DND-41 (cell line): ENCODE data around the gene DPYD.

ENCODE experiments used
- ATAC-seq: fragments of 200-7000 bp; cut with Tn5 transposase; 3 replicates; pipeline ENCODE4 v1.9.1; 2021; ENCODE audit warnings: low read depth; ENCODE audit not compliant: insufficient read depth
- DNase-seq: peaks from one replicate; pipeline ENCODE4 v3.0.0-alpha.2; 2020
- H2AFZ ChIP-seq: 2 replicates; pipeline ENCODE4 v1.6.0; 2012; ENCODE audit warnings: low read depth, low read length
- H3K27ac ChIP-seq: 2 replicates; pipeline ENCODE4 v1.5.1; 2012; ENCODE audit warnings: low read length, inconsistent platforms
- H3K27me3 ChIP-seq: fragments of 200-600 bp; sonication (generic); 2 replicates; pipeline ENCODE4 v1.6.0; 2012; ENCODE audit warnings: low read length, mild to moderate bottlenecking, inconsistent platforms; ENCODE audit not compliant: insufficient read depth, poor library complexity
- H3K36me3 ChIP-seq: 2 replicates; pipeline ENCODE4 v1.5.1; 2012; ENCODE audit warnings: low read length, inconsistent platforms; ENCODE audit not compliant: insufficient read depth
- H3K4me1 ChIP-seq: 2 replicates; pipeline ENCODE4 v1.5.1; 2012; ENCODE audit warnings: mild to moderate bottlenecking, low read length; ENCODE audit not compliant: insufficient read depth
- H3K4me2 ChIP-seq: 2 replicates; pipeline ENCODE4 v1.6.0; 2012; ENCODE audit warnings: mild to moderate bottlenecking, moderate library complexity, low read length, inconsistent platforms; ENCODE audit not compliant: insufficient read depth
- H3K4me3 ChIP-seq, 2 experiments: fragments of 200-600 bp in 1 of 2; shearing (Covaris generic) in 1 of 2; 2 replicates each; pipeline ENCODE4 v1.5.1; 2012 to 2016; ENCODE audit warnings: inconsistent platforms in 2 of 2, low read length in 2 of 2, mild to moderate bottlenecking in 2 of 2, low read depth in 1 of 2, moderate library complexity in 1 of 2
- H3K79me2 ChIP-seq: 2 replicates; pipeline ENCODE4 v1.6.0; 2012; ENCODE audit warnings: low read length, inconsistent platforms; ENCODE audit not compliant: insufficient read depth
- H3K9ac ChIP-seq: 2 replicates; pipeline ENCODE4 v1.6.0; 2012; ENCODE audit warnings: low read depth, mild to moderate bottlenecking, inconsistent platforms, low read length, moderate library complexity
- H3K9me3 ChIP-seq: 2 replicates; pipeline ENCODE4 v1.5.1; 2012; ENCODE audit warnings: low read length, moderate library complexity, mild to moderate bottlenecking, inconsistent platforms; ENCODE audit not compliant: insufficient read depth, severe bottlenecking
- H4K20me1 ChIP-seq: 2 replicates; pipeline ENCODE4 v1.6.0; 2012; ENCODE audit warnings: low read length; ENCODE audit not compliant: insufficient read depth
- EZH2 ChIP-seq: IDR thresholded peaks from 3 replicates; pipeline ENCODE4 v1.6.1; 2012; ENCODE audit warnings: borderline replicate concordance, low read depth, mild to moderate bottlenecking, moderate library complexity, low read length, inconsistent platforms; ENCODE audit not compliant: severe bottlenecking
- TF ChIP-seq, protein P1 (sequence below): IDR thresholded peaks from 2 replicates; pipeline ENCODE4 v1.5.1; 2012; ENCODE audit warnings: borderline replicate concordance, low read length, moderate library complexity, mild to moderate bottlenecking; ENCODE audit not compliant: poor library complexity, severe bottlenecking; ENCODE audit errors: extremely low read depth

DPYD gene

DNA sequence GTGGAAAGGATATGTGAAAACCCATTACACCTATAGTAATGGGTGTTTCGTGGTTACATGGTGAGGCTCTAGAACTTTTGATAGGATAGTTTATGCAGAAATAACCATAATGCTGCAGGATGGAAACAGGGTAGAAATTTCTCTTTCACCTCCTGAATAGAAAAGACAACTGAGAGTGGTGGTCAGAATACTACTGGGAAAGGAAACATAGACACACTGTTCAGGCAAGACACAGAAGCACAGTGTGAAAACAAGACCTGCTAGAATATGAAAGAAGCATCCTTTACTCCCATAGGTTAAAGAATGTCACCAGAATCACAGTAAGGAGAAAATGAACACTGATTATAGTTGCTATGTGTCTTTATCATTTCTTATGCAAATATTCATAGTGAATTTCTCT lies 496.6 kb downstream of the DPYD start:
- Histone ChIP-seq H3K9me3 (no peaks in the 10 kb centered on the region), H3K9ac (no peak overlapping the region), H3K27me3 (no peaks in the 10 kb centered on the region), H3K36me3 (no peaks in the 10 kb centered on the region), H3K4me2 (no peak overlapping the region), H3K4me1 (no peaks in the 10 kb centered on the region), H2AFZ (no peak overlapping the region), H4K20me1 (no peaks in the 10 kb centered on the region), H3K79me2 (no peaks in the 10 kb centered on the region), H3K4me3 (no peak overlapping the region), H3K27ac (no peak overlapping the region)
- TF ChIP-seq, protein P1, sequence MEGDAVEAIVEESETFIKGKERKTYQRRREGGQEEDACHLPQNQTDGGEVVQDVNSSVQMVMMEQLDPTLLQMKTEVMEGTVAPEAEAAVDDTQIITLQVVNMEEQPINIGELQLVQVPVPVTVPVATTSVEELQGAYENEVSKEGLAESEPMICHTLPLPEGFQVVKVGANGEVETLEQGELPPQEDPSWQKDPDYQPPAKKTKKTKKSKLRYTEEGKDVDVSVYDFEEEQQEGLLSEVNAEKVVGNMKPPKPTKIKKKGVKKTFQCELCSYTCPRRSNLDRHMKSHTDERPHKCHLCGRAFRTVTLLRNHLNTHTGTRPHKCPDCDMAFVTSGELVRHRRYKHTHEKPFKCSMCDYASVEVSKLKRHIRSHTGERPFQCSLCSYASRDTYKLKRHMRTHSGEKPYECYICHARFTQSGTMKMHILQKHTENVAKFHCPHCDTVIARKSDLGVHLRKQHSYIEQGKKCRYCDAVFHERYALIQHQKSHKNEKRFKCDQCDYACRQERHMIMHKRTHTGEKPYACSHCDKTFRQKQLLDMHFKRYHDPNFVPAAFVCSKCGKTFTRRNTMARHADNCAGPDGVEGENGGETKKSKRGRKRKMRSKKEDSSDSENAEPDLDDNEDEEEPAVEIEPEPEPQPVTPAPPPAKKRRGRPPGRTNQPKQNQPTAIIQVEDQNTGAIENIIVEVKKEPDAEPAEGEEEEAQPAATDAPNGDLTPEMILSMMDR, result no peak
- no peak for TF ChIP-seq EZH2
- DNase-seq (no peak), ATAC-seq (no peak)

DNA sequence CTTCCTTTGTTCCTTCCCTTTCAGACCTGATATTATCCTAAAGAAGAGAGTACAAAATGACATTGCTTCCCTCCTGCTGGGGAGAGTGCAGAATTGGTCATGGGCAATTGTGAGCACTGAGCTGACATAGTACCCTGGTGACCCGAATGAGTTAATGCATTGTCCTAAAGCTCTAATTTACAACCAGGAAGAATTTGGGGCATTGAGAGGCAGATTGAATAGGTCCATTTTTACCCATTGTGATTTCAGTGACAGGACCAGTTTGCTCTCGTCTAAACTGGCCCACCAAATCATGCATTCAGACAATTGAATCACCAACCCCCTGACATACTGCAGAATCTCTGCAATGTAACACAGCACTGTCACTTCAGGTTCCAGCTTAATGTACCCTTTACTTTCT lies 497.4 kb downstream of the DPYD start:
- Histone ChIP-seq H3K9ac (no peak overlapping the region), H4K20me1 (no peaks in the 10 kb centered on the region), H3K27me3 (no peaks in the 10 kb centered on the region), H3K27ac (no peak overlapping the region), H3K79me2 (no peaks in the 10 kb centered on the region), H3K36me3 (no peaks in the 10 kb centered on the region), H2AFZ (no peak overlapping the region), H3K4me3 (no peak overlapping the region), H3K4me1 (no peaks in the 10 kb centered on the region), H3K9me3 (no peaks in the 10 kb centered on the region), H3K4me2 (no peak overlapping the region)
- no peak for TF ChIP-seq EZH2
- TF ChIP-seq, protein P1, result no peak
- DNase-seq (no peak), ATAC-seq (no peak)

DNA sequence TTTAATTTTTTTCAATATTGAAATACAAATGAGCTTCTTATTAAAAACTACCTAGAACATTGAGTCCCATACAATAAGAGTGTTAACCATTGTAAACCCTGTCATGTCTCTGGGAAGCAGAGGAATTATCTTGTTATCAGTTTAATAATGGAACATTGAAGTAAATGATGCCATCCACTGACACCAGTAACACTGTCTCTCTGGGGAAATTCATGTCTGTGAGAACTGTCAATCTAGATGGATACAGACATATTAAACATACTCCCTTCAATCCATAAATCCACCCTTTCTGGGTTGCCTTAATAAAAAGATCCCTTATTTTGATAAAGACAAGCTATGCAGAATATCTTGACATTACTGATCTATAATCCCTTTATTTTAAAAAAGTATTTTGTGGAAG lies 503.2 kb downstream of the DPYD start:
- Histone ChIP-seq H3K9ac (no peak overlapping the region), H3K36me3 (no peaks in the 10 kb centered on the region), H3K79me2 (no peaks in the 10 kb centered on the region), H3K4me2 (no peak overlapping the region), H3K27ac (no peak overlapping the region), H4K20me1 (no peaks in the 10 kb centered on the region), H3K4me3 (no peak overlapping the region), H3K27me3 (no peaks in the 10 kb centered on the region), H2AFZ (no peak overlapping the region), H3K4me1 (no peaks in the 10 kb centered on the region), H3K9me3 (no peaks in the 10 kb centered on the region)
- no peak for ATAC-seq
- no peak for TF ChIP-seq EZH2
- TF ChIP-seq, protein P1, result no peak
- no peak for DNase-seq

DNA sequence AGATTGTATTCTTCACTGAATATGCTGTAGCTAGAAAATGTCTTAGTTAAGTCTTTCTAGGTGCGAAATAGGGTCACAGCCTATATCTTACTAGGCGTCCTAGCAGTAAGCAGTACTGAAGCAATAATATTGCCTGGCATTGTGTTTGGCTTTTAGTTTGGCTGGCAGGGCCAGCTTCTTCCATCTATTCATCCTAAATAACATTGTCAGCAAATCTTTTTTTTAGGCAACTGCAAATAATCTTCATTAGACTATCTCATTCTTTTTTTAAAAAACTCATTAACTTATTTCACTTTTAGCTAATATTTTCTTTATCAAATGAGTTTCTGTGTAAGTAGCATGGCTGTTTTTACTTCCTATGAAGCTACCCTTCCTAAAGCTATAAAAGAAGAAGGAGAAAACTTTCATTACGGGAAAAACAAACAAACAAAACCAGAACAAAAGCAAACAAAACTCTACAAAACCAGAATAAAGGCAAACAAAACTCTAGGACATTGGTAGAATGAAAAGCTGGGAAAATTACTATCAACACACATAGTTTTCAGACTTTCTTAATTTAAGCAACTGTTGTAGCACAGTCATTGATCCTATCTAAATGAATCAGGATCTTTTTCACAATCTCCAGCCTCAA lies 506.0 kb downstream of the DPYD start:
- Histone ChIP-seq H3K79me2 (no peaks in the 10 kb centered on the region), H3K27me3 (no peaks in the 10 kb centered on the region), H3K9me3 (no peaks in the 10 kb centered on the region), H2AFZ (no peak overlapping the region), H3K27ac (no peak overlapping the region), H3K36me3 (0 out of 2 replicates have a peak, but pooled peaks cover under 1% of the 10 kb centered on the region), H3K4me3 (no peak overlapping the region), H3K4me1 (no peaks in the 10 kb centered on the region), H4K20me1 (no peaks in the 10 kb centered on the region), H3K4me2 (no peak overlapping the region), H3K9ac (no peak overlapping the region)
- no peak for DNase-seq
- no peak for ATAC-seq
- TF ChIP-seq, protein P1, result no peak
- TF ChIP-seq EZH2, result no peak
